ENCODE data around the gene ZNF462.
"Not testable (repeated sequence)": the region's sequence is repeated elsewhere in the genome, so short reads cannot be mapped to it uniquely, and the experiment has no call there.

ZNF462 gene, protein sequence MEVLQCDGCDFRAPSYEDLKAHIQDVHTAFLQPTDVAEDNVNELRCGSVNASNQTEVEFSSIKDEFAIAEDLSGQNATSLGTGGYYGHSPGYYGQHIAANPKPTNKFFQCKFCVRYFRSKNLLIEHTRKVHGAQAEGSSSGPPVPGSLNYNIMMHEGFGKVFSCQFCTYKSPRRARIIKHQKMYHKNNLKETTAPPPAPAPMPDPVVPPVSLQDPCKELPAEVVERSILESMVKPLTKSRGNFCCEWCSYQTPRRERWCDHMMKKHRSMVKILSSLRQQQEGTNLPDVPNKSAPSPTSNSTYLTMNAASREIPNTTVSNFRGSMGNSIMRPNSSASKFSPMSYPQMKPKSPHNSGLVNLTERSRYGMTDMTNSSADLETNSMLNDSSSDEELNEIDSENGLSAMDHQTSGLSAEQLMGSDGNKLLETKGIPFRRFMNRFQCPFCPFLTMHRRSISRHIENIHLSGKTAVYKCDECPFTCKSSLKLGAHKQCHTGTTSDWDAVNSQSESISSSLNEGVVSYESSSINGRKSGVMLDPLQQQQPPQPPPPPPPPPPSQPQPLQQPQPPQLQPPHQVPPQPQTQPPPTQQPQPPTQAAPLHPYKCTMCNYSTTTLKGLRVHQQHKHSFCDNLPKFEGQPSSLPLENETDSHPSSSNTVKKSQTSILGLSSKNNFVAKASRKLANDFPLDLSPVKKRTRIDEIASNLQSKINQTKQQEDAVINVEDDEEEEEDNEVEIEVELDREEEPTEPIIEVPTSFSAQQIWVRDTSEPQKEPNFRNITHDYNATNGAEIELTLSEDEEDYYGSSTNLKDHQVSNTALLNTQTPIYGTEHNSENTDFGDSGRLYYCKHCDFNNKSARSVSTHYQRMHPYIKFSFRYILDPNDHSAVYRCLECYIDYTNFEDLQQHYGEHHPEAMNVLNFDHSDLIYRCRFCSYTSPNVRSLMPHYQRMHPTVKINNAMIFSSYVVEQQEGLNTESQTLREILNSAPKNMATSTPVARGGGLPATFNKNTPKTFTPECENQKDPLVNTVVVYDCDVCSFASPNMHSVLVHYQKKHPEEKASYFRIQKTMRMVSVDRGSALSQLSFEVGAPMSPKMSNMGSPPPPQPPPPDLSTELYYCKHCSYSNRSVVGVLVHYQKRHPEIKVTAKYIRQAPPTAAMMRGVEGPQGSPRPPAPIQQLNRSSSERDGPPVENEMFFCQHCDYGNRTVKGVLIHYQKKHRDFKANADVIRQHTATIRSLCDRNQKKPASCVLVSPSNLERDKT (N-terminal part only)

DNA sequence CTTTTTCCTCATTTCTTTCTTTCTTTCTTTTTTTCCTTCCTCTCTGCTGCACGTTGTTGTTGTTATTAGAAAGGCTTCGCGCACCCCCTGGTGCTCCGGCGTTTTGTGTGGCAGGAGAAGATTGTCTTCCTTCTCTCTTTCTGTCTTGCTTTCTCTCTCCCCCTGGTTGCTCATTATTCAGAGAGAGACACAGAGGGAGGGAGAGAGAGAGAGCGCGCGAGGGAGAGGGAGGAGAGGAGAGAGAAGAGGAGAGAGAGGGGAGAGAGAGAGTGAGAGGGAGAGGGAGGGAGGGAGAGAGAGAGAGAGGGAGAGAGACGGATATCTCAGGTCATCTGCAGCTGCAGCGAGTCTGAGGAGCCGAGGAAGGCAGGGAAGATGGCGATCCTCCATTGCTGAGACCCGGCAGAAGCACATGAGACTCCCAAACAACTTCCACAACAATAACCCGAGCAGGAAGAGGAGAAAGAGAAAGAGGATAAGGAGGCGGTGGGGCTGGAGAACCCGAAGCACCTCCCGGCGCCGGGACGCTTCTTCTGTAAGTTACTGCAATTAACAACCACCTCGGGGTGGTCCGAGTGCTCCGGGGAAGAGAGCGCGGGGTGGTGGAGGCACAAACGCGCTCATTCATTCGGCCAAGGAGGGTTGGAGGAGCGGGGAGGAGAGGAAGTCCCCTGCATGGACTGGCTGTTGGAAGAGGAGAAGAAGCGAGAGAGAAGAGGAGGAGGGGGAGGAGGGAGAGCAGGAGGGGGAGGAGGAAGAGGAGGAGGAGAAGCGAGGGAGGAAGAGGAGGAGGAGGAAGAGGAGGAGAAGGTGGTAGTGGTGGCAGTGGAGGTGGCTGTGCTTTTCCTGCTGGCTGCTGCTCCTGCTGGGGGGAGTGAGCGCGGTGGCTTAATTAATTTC is at the start of gene ZNF462:
TSS of gene ZNF462 (plus strand) at position 346 of the 900 bp plus-strand sequence. CDS start 60,218 bp downstream, outside the sequence.
- DNase-seq (ENCODE audit: low spot score): no peak

DNA sequence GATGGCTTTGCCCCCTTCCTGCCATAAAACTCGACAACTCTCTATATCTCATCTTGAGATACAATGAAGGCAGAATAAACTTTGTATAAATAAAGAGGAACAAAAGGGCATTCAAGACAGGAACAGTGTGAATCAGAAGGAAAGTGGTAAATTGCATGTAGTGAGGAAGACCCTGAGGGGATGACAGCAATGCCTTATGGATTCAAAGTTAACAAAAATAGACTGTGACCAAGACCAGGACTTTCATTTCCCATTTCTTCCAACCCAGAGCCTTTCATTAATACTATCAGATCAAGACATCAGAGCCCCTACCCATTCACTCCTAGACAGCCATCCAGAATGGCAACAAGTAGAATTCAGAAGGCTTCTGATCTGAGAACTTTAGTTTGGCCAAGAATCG is 46.4 kb upstream of the ZNF462 start:
- DNase-seq (ENCODE audit: low spot score): no peak

DNA sequence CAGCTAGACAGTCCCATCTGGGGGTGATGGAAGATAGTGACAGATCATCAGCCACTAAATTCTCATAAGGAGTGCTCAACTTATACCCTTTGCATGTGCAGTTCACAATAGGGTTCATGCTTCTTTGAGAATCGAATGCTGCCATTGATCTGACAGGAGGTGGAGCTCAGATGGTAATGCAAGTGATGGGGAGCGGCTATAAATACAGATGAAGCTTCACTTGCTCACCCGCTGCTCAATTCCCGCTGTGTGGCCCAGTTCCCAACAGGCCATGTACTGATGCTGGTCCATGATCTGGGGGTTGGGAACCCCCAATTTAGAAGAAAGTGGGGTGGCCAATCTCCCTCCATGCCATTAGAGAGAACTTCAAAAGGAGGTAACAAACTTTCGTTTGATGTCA is 44.9 kb upstream of the ZNF462 start:
- no peak for DNase-seq (ENCODE audit: low spot score)

DNA sequence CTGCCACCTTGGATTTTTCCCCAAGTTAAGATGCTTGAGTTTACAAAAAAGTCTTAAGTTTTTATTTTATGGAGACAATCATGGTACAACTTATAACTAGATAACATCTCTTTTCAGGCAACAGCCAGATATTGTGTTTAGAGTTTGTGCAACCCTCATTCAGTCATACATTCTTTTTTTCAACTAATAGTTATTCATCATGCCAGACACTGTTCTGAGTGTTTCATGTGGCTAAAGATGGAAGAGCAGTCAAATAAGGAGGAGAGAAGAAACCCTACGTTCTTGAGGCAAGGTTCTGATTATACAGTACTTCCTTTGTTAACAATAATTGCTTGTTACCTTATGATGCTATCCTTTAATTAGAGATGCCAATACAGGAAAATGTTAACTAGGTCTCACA is 42.1 kb upstream of the ZNF462 start:
- DNase-seq (ENCODE audit: low spot score): no peak

DNA sequence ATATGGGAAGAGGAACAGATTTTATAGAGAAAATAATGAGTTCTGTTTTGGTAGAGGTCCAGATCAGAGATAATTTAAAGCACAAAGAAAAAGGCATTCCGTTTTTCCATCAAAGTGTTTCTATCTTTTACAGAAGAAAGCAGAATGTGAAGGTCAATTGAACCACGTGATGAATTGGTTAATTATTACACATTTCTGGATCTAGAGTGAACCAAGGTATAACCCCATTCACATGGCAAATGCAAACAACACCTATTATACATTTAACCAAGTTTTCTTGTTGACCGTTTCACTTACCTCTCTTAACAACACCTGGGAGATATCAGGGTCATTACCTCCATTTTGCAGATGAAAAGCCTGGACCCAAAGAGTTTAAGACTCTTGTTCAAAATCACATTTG is 34.9 kb upstream of the ZNF462 start:
- no peak for DNase-seq (ENCODE audit: low spot score)

DNA sequence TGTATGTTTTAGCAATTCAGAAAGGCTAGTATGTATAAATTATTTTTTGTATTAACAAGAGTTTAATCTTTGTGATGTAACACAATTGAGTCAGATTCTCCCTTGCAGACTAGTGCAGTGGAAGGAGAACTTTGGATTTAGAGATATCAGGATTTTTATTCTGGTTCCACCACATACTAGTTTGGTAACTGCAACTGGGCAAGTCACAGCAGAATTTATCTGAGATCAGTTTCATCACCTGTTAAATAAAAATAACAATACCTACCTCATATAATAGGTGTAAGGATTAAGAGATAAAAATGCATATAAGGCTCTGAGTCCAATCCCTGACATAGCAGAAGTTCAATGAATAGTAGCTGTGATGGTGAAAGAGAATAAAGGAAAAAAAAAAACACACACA is 34.0 kb upstream of the ZNF462 start:
- no peak for DNase-seq (ENCODE audit: low spot score)

DNA sequence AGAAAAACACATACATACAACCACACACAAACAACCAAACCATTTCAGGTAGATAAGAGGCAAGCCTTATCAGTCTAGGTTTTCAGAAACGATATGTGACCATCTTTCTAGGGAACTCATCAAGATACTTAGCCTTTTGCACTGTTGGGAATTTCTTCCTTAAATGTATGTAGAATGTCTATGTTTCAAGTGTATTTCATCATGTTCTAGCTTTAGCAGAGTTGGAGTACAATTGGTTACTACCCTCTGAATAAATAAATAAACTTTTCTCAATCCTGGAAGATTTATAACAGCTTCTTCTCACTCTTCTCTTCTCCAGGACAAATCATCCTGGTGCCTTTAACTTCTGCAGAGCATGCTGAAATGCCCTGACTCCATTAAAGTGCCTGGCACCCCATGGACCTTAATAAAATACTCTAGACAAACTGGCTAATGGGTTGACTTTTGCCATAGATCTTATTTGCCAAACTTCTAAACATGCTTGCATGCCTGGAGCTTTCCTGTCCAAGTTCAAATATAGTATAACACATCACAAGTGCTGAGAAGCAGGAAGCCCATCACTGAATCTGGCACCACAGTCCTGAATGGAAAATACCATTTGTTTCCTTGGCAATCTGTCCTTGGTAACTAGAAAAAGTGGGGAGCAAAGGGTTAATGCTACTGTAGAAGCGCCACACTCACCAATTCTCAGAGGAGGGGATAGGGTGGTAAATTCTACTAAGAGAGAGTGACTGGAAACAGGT is 33.1 kb upstream of the ZNF462 start:
- no peak for DNase-seq (ENCODE audit: low spot score)

DNA sequence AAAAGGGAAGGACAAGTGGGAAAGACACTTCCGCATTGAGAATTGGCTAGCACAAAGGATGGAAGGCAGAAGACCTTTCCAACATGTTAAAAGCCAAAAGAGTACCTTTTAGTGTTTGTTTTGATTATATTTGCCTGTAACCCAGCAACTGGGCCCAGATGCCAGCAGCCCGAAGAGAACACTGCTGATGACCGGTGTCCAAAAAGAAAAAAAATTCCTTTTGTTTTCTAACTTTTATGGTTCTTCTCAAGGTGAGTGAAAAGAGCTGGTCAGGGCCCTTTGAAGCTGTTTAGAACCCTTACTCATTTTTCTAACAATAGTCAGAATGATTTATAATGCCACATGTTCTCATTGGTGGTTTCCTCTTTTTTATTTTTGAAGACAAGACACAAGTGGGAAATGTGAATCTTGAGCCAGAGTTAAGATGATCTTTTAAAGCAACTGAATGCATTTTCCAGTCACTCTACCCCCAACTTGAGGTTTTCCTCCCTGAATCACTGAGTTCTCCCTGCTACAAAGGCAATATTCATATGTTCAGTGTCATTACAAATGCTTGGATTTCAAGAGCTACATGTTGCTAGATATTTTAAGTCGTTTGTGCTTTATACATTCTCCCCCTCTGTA is 32.3 kb upstream of the ZNF462 start:
- DNase-seq (ENCODE audit: low spot score): no peak

DNA sequence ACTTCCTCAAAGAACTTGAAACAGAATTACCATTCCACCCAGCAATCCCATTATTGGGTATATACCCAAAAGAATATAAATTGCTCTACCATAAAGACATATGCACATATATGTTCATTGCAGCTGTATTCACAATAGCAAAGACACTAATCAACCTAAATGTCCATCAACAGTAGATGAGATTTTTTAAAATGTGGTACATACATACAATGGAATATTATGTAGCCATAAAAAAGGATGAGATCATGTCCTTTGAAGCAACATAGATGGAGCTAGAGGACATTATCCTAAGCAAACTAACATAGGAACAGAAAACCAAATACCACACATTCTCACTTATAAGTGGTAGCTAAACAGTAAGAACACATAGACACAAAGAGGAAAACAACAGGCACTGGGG is 28.1 kb upstream of the ZNF462 start:
- no peak for DNase-seq (ENCODE audit: low spot score)

DNA sequence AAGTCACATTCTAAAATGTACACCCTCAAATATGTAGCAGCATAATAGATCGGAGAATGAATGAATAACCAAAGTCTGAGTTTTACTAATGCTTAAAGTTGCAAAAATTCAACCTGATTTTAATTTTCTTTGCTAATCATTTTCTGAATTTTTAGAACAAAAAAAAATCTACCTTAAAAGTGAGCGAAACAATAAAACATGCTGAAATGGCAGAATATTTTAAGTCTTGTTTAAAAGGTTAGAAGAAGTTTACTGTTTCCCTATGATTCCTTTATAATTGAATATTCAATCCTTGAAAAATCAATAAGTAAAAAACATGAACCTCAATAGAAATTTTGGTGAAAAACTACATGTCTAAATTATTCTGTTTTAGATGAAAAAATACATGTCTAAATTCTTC is 27.1 kb upstream of the ZNF462 start:
- no peak for DNase-seq (ENCODE audit: low spot score)

DNA sequence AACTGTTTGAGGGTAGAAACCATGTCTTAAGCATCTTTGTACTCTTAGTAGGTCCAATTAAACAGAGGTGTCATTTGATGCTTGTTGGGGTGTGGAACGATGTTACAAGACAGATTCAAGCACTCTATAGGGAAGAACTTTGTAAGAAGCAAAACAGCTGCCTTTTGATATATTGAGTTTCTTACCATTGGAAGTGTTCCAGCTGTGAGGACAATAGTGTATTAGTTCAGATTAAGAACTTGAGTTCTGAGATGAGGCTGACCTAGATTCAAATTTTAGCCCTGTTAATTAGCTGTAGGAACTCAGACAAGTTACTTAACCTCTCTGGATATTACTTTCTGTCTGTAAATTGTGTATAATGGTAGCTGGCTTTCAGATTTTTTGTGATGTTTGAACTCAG is 19.6 kb upstream of the ZNF462 start:
- no peak for DNase-seq (ENCODE audit: low spot score)

DNA sequence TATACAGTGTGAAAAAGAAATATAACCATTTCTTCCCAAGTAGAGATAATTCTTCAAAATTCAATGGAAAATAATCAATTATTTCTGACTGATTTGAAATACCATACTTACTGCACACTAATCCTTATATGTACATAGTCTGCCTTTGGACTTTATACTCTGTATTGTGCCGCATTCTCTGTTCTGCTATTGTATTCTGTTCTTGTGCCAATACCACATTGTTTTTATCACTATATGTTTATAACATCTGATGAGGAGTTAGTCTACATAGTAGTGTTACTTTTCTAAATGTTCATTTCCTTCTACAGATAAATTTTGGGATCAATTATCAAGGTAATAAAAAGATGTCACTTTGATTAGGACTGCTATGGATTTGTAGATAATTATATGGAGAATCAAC is 16.7 kb upstream of the ZNF462 start:
- no peak for DNase-seq (ENCODE audit: low spot score)

DNA sequence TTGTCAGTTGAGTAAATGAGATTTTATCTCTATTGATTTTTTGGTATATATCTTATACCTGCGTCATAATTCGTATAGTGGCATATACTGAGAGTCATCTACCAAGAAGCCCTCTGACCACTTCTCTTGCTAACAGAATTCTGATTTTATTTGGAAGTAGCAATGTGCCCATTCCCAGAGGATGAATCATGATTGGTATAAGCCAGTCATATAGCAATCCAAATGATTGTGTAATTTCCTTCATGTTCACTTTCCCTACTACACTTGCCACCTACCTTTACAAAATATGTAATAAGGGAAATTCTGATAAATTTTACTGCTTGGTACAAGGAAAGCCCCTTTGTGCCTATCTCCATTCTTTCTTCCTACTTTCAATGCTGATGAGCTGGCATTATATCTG is 16.1 kb upstream of the ZNF462 start:
- DNase-seq (ENCODE audit: low spot score): no peak

DNA sequence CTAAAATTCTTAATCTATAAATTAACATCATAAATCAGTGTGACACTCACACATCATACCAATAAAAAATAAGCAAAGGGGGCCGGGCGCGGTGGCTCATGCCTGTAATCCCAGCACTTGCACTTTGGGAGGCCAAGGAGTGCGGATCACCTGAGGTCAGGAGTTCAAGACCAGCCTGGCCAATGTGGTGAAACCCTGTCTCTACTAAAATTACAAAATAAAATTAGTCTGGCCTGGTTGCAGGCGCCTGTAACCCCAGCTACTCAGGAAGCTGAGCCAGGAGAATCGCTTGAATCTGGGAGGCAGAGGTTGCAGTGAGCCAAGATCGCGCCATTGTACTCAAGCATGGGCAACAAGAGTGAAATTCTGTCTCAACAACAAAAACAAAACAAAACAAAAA is 11.3 kb upstream of the ZNF462 start:
- DNase-seq (ENCODE audit: low spot score): not testable (repeated sequence)

DNA sequence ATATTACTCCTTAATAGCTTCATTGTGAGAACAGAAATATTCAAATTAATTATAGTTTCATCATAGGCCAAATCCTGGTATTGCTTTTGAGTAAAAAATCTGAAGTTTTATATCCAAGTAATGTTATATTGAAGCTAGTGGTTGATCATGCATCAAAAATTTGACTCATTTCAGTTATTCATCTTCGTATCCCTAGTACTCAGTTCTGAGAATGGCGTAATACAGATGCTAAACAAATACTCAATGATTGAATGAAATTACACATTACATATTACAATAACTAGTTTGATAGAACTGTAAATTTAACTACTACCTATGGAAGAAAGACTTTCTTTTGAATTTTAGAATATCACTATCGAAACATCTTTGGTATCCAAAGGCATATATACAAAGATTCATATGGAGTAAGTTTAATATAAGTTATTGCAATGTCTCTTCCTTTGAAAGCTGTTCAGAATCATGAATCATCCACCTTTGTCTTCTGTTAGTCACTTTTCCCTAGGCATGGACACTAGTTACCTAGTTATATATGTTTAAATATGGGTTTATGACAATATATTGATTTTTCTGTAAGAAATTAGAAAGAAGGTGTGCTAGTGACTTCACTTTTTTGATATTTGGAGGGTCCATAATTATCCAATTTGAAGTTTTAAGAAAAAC is 5.0 kb upstream of the ZNF462 start:
- DNase-seq (ENCODE audit: low spot score): no peak

DNA sequence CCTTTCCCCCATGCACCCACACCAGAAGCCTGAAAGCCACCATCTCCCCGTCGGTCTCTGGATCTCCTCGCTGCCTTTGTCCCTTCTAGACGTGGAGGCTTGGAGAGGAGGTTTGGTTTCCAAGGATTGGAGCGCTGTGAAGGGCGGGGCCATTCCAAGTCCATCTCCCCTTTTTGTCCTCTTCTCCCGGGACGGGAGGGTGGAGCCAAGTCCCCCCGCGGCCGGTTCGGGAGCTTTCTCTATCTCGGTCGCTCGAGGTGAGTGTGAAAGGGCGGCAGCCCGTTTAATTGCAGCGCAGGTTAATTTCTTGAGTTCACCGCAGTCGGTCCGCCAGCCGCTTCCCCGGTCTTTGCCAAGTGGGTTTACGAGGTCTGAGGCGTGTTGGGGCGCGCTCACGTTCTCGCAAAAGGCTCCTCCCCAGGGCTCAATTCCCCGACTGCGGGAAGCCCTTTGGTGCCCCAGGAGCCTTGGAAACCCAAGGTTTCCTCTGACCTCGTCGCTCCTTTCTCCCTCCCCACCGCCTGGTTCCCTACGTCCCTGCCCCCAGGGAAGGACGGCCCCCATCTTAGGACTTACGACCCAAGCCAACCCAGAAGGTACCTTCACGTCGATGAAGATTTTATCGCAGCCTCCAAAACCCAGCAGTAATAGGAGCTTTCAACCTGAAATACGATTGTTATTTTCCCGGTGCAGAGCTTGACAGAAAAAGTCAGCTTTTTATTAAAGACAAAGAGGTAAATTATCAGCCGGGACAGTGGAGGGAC is 2.8 kb upstream of the ZNF462 start:
- no peak for DNase-seq (ENCODE audit: low spot score)

DNA sequence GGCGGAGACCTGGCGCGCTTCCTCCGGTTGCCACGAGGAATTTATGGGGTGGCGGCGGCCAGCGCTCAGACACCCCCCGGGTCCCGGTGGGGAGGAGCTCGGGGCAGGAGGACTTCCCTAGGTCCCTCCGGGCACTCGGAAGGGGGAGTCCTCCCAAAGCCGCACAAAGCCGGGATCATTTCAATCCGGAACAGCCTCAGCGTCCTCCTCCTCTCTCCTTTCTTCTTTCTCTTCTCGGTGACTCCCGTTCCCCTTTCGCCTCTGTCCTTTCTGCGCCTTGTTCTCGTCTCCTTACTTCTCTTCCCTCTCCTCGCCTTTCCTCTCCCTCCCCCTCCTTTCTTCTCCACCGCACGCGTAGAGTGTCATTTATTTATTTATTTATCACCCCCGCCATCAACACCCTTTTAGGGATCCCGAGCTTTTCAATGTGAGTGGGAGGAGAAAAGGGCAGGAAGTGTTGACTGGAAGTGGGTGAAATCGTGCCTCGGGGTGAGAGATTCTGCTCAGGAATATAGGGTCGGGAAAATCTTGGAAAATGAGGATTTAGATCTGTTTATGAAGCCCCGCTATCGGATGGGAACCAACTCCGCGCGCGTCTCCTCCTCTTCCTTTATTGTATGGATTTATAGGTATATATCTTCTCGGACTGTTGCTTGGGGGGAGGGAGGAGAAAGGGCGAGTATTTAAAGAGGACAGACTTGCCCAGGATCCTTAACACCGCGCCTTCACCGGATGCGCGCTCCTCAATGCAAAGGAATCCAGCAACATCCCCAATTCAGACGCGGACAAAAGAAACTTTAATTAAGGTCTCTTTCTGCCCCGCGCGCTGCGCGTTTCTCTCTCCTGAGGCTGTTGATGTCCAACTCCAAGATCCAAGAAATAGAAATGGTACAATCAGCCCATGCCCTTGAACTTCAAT is 2.0 kb upstream of the ZNF462 start:
- no peak for DNase-seq (ENCODE audit: low spot score)

DNA sequence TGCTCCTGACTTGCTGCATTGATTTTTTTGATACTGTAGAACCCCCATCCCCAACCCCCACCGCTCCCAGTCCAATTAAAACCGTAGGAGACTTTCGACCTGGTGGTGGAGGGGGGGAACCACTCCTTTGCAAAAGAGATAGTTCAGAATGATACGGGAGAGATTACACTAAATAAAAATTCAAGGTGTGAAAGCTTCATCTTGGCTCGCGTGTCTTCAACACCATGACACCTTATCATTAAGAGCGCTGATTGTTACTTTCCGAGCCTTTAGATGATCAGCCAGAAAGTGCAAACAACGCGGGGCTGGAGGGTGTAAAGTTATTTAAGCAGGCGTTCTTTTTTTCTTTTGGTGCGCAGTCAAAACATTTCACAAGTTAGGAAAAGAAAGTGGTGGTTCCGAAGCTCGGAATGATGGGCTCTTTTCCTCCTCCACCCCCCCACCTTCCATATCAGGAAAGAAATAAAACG is 1.3 kb upstream of the ZNF462 start:
- DNase-seq (ENCODE audit: low spot score): no peak
